ENCODE data around the gene KCNMB4. TPM values are rescaled to one million over a fixed set of nuclear protein-coding genes. Genes with fewer than 3 reads are reported as not detected.

The KCNMB4 gene
- 0.18 TPM for polyA plus RNA-seq (2012; ENCODE audit: insufficient read length, low read depth)

DNA sequence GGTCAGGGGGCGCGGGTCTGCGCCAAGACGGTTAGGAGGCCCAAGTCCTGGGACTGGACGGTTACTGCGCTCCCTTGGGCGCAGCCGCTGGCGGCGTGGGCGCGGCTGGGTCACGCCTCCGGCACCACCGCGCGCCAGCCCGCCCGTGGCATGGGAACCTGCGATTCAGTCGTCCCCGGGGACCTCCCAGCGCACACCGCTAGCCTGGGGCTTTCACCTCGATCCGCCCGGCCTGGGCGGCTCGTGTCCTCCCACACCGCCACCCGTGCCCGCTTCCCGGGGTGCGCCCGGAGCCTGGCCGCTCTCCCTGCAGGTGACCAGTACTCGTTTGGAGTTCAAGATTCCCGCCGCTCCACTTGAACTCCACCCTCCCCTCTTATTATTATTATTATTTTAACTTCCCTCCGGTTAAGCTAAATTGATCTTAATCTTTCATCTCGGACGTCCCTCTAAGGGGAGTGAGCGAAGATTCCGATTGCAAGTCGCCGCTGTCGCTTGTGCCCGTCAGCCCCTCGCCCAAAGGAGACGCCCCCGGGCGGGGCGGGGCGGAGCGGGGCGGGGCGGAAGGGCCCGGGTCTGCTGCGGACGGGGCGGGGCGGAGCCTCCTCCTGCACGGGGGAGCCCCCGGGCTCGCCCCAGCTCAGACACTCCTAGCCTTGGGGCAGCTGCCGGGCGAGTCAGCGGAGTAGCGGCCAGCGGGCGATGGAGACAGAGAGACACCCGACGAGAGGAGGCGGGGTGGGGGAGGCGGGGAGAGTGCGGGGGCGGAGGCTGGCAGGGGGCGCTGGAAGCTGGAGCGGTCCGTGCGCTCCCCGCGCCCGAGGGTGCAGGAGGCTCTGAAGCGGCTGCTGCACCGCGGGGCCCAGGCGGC, at the start of gene KCNMB4:
TSS of gene KCNMB4 (plus strand) at position 643 of the 871 bp plus-strand sequence. CDS start 445 bp downstream, outside the sequence.
- TF ChIP-seq, protein P1, sequence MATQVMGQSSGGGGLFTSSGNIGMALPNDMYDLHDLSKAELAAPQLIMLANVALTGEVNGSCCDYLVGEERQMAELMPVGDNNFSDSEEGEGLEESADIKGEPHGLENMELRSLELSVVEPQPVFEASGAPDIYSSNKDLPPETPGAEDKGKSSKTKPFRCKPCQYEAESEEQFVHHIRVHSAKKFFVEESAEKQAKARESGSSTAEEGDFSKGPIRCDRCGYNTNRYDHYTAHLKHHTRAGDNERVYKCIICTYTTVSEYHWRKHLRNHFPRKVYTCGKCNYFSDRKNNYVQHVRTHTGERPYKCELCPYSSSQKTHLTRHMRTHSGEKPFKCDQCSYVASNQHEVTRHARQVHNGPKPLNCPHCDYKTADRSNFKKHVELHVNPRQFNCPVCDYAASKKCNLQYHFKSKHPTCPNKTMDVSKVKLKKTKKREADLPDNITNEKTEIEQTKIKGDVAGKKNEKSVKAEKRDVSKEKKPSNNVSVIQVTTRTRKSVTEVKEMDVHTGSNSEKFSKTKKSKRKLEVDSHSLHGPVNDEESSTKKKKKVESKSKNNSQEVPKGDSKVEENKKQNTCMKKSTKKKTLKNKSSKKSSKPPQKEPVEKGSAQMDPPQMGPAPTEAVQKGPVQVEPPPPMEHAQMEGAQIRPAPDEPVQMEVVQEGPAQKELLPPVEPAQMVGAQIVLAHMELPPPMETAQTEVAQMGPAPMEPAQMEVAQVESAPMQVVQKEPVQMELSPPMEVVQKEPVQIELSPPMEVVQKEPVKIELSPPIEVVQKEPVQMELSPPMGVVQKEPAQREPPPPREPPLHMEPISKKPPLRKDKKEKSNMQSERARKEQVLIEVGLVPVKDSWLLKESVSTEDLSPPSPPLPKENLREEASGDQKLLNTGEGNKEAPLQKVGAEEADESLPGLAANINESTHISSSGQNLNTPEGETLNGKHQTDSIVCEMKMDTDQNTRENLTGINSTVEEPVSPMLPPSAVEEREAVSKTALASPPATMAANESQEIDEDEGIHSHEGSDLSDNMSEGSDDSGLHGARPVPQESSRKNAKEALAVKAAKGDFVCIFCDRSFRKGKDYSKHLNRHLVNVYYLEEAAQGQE (IDR thresholded peaks at IDR 0.05; ENCODE audit: insufficient read depth in 1 of 2, low read depth in 2 of 2, low read length in 2 of 2) = no peak
- peak; percentile 11 for TF ChIP-seq FOXP2 (optimal IDR thresholded peaks at IDR 0.05; ENCODE audit: borderline replicate concordance, extremely low read depth, extremely low read length, insufficient read depth)

DNA sequence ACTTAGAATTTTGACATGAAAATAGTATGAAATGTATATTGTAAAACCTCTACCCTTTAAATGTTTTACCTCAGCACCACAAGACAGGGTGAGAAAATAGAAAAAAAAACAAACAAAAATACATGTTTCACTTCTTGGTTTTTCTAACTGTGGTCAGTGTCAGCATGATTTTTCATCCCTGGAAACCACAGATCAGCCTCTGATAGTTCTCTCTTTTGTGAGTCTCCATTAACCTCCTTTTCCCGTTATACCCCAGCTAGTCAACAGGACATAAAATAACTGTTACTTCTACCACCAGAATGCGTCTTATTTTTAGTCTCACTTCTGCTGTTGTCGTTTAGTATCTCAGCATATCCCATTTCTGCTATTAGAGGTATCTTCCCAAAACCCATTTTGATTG, 48.3 kb upstream of the KCNMB4 start:
- TF ChIP-seq TAF1 (IDR thresholded peaks at IDR 0.05; ENCODE audit: borderline replicate concordance, insufficient read depth, low read length) = no peak
- no peak for TF ChIP-seq FOXP2 (optimal IDR thresholded peaks at IDR 0.05; ENCODE audit: borderline replicate concordance, extremely low read depth, extremely low read length, insufficient read depth)
- TF ChIP-seq, protein P1 (IDR thresholded peaks at IDR 0.05; ENCODE audit: insufficient read depth in 1 of 2, low read depth in 2 of 2, low read length in 2 of 2) = no peak
- no peak for TF ChIP-seq POLR2AphosphoS5 (IDR thresholded peaks at IDR 0.05; ENCODE audit: low read depth, low read length)
- no peak for TF ChIP-seq SIN3A (IDR thresholded peaks at IDR 0.05; ENCODE audit: borderline replicate concordance, insufficient read depth, low read length)

- TF ChIP-seq SIN3A (IDR thresholded peaks at IDR 0.05; ENCODE audit: borderline replicate concordance, insufficient read depth, low read length) (no peak), TAF1 (IDR thresholded peaks at IDR 0.05; ENCODE audit: borderline replicate concordance, insufficient read depth, low read length) (no peak), FOXP2 (optimal IDR thresholded peaks at IDR 0.05; ENCODE audit: borderline replicate concordance, extremely low read depth, extremely low read length, insufficient read depth) (no peak), POLR2AphosphoS5 (IDR thresholded peaks at IDR 0.05; ENCODE audit: low read depth, low read length) (no peak)
- TF ChIP-seq, protein P1 (IDR thresholded peaks at IDR 0.05; ENCODE audit: insufficient read depth in 1 of 2, low read depth in 2 of 2, low read length in 2 of 2) = no peak
Measured at GRCh38 chr12:70319605-70320004, 46.5 kb upstream of the KCNMB4 start.

DNA sequence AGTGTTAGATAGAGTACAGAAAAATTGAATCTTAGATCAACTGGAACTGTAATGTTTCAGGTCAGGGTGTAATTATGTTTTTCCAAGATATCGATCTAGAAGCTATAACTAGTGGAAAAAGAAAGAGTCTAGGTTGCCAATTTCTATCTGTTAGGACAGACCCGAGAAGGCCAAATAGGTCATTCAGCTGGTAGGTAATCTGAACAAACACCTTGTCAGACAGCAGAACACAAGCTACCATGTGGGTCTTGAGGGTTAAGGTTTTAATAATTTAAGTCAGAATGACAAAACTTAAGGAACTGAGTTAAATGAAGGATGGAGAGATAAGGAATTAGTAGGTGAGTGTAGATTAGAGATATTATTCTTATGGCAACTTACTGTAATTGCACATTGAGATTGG, 44.9 kb upstream of the KCNMB4 start:
- TF ChIP-seq TAF1 (IDR thresholded peaks at IDR 0.05; ENCODE audit: borderline replicate concordance, insufficient read depth, low read length) (no peak), POLR2AphosphoS5 (IDR thresholded peaks at IDR 0.05; ENCODE audit: low read depth, low read length) (no peak), SIN3A (IDR thresholded peaks at IDR 0.05; ENCODE audit: borderline replicate concordance, insufficient read depth, low read length) (no peak), FOXP2 (optimal IDR thresholded peaks at IDR 0.05; ENCODE audit: borderline replicate concordance, extremely low read depth, extremely low read length, insufficient read depth) (no peak)
- TF ChIP-seq, protein P1 (IDR thresholded peaks at IDR 0.05; ENCODE audit: insufficient read depth in 1 of 2, low read depth in 2 of 2, low read length in 2 of 2) = no peak

Data from PFSK-1 (cell line).